ENCODE data around the gene EYS. TPM values are rescaled to one million over a fixed set of nuclear protein-coding genes. Genes with fewer than 3 reads are reported as not detected.
A peak's percentile ranks its signal among the peaks of the same experiment; 100 is the strongest.

The EYS gene
- total and polyA plus RNA-seq, 3 experiments from 2014 or later, result not detected

DNA sequence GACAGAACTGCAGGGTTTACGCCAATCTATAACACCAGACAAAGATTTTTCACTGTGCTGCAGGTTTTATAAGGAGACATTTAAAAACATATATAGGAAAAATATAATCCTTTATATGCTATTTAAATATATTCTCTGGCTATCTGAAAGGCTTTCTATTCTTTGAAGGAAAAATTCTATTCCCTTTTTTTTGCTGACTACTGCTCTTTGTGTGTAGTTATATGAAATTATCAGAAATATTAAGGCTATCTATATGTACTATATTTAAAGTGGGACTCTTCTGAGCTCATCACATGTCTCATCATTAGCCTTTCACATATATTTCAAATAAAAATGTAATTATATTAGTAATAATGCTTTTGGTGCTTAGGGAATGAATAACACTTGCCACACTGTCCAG is 930.7 kb downstream of the EYS start:
- Histone ChIP-seq H3K4me3 (ENCODE audit: low read length) (no peak overlapping the region), H3K4me1 (ENCODE audit: insufficient read depth, low read length) (no peaks in the 10 kb centered on the region), H3K9me3 (ENCODE audit: low read length) (no peaks in the 10 kb centered on the region), H3K36me3 (ENCODE audit: insufficient read depth, low read length) (no peaks in the 10 kb centered on the region), H3K27ac (ENCODE audit: low read depth, low read length) (no peak overlapping the region), H3K27me3 (ENCODE audit: insufficient read depth, low read length, poor library complexity, severe bottlenecking) (no peaks in the 10 kb centered on the region)
- CTCF ChIA-PET, result no interaction called here
- no peak for DNase-seq
- Mint-ChIP-seq H3K27ac (no peak overlapping the region), H3K9me3 (peaks cover 6 to 34% (median 6%) of the 10 kb centered on the region in 5 donors), H3K36me3 (no peaks in the 10 kb centered on the region), H3K27me3 (no peaks in the 10 kb centered on the region), H3K4me3 (no peak overlapping the region), H3K4me1 (no peaks in the 10 kb centered on the region)
- POLR2A ChIA-PET, result no interaction called here

DNA sequence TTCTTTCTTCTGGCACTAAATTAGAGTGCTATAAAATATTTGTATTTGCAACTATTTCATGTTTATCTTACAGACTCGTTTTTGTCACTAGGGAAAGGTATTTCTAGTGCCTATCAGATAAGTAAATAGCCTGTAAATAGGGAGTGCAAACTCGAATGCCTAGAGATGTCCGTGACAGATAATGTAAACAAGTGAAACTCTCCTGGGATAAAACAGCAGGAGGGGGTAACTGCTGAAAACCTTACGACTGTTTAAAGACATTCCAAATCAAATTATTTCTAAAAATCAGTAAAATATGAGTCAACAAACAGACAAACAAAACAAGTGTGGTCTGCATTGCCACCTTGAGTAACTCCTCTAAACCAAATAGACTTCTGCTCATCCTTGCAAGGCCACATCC is 932.1 kb downstream of the EYS start:
- CTCF ChIA-PET, result no interaction called here

DNA sequence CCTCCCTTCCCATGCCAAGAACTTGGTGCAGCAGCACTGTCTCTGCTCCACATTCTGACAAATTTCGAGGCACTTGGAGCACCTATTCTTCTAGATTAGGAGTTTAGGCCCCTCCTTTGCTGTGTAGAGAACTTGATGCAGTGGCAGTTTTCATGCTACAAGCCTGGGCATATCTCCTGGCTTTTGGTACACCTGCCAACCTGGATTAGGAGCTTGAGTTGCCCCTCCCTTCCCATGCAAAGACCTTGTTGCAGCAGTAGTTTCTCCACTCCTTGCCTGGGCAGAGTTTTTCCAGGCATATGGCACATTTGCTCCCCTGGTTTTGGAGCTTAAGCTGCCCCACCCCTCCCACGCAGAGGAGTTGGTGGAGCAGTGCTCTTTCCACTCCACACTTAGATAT is 956.1 kb downstream of the EYS start:
- Histone ChIP-seq H3K4me1 (ENCODE audit: insufficient read depth, low read length) (no peaks in the 10 kb centered on the region), H3K27ac (ENCODE audit: low read depth, low read length) (no peak overlapping the region), H3K9me3 (ENCODE audit: low read length) (peaks cover 4% of the 10 kb centered on the region), H3K4me3 (ENCODE audit: low read length) (no peak overlapping the region), H3K36me3 (ENCODE audit: insufficient read depth, low read length) (no peaks in the 10 kb centered on the region), H3K27me3 (ENCODE audit: insufficient read depth, low read length, poor library complexity, severe bottlenecking) (no peaks in the 10 kb centered on the region)
- H3K4me3 Mint-ChIP-seq, result no peak overlapping the region
- ChIA-PET CTCF (no interaction called here), POLR2A (no interaction called here)
- no peaks in the 10 kb centered on the region for H3K4me1 Mint-ChIP-seq
- H3K36me3 Mint-ChIP-seq, result no peaks in the 10 kb centered on the region
- DNase-seq, result peak in 1 of 5 donors; percentile 7
- no peaks in the 10 kb centered on the region for H3K27me3 Mint-ChIP-seq
- no peak overlapping the region for H3K27ac Mint-ChIP-seq
- H3K9me3 Mint-ChIP-seq, result peaks cover 1 to 18% (median 7%) of the 10 kb centered on the region in 5 donors

More for the DNA sequence above, 932.1 kb downstream of the EYS start:
- no peak for DNase-seq
- no peaks in the 10 kb centered on the region for H3K27me3 ChIP-seq (ENCODE audit: insufficient read depth, low read length, poor library complexity, severe bottlenecking)
- H3K4me3 ChIP-seq (ENCODE audit: low read length), result no peak overlapping the region
- Mint-ChIP-seq H3K4me1 (no peaks in the 10 kb centered on the region), H3K36me3 (no peaks in the 10 kb centered on the region), H3K27me3 (no peaks in the 10 kb centered on the region), H3K4me3 (no peak overlapping the region), H3K27ac (no peak overlapping the region), H3K9me3 (peaks cover 6 to 25% (median 7%) of the 10 kb centered on the region in 5 donors)
- POLR2A ChIA-PET, result no interaction called here
- no peaks in the 10 kb centered on the region for H3K36me3 ChIP-seq (ENCODE audit: insufficient read depth, low read length)
- no peaks in the 10 kb centered on the region for H3K4me1 ChIP-seq (ENCODE audit: insufficient read depth, low read length)
- no peak overlapping the region for H3K27ac ChIP-seq (ENCODE audit: low read depth, low read length)
- H3K9me3 ChIP-seq (ENCODE audit: low read length), result no peaks in the 10 kb centered on the region

DNA sequence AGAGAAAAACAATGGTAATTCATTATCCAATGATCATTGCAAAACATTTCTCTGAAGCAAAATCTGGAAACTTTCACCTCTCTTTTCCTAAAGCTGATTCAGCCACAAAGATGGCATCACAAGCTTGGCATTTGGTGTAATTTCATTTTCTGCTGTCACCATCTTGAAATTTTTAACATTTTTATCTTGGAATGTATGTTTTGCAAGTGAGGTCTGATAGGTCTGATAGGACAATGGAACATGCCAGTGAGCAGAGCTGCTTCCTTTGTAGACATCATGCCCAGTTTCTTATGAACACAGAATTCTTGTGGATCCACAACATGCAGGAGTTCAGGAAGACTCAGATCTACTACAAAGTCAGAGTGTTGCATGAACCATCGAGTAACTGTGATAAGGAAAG is 969.6 kb downstream of the EYS start:
- Histone ChIP-seq H3K27me3 (ENCODE audit: insufficient read depth, low read length, poor library complexity, severe bottlenecking) (no peaks in the 10 kb centered on the region), H3K4me1 (ENCODE audit: insufficient read depth, low read length) (no peaks in the 10 kb centered on the region), H3K4me3 (ENCODE audit: low read length) (no peak overlapping the region), H3K27ac (ENCODE audit: low read depth, low read length) (no peak overlapping the region), H3K9me3 (ENCODE audit: low read length) (no peaks in the 10 kb centered on the region), H3K36me3 (ENCODE audit: insufficient read depth, low read length) (no peaks in the 10 kb centered on the region)
- Mint-ChIP-seq H3K36me3 (no peaks in the 10 kb centered on the region), H3K9me3 (peaks cover 2 to 21% (median 5%) of the 10 kb centered on the region in 5 donors), H3K27ac (no peak overlapping the region), H3K27me3 (no peaks in the 10 kb centered on the region), H3K4me1 (no peaks in the 10 kb centered on the region), H3K4me3 (no peak overlapping the region)
- no peak for DNase-seq
- CTCF ChIA-PET, result no interaction called here
- POLR2A ChIA-PET, result no interaction called here

DNA sequence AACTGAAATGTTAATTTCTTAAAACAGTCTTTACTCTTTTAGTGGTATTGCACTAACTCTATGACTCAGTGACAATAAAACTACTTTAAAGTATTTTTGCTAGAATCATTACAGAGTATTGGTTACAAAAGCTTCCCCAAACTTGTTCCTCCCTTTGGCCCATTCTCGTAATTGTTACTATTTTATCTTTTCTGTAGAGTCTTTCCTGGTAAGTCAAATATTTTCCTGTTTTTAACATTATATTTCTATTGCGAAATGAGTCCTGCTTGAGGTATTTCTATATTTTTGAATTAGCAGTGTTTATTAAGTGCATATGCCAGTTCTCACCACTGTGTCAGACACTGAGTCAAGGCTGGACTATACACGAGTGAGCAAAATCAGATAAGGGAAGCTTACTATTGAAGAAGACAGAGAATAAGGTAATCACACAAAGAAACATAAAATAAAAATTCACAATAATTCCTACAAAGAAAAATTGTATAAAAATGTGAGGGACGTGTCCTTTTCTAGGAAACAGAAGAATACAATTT is 970.5 kb downstream of the EYS start:
- no peaks in the 10 kb centered on the region for H3K36me3 ChIP-seq (ENCODE audit: insufficient read depth, low read length)
- H3K4me1 Mint-ChIP-seq, result no peaks in the 10 kb centered on the region
- no peak overlapping the region for H3K27ac Mint-ChIP-seq
- ChIA-PET POLR2A (no interaction called here), CTCF (no interaction called here)
- no peaks in the 10 kb centered on the region for H3K4me1 ChIP-seq (ENCODE audit: insufficient read depth, low read length)
- H3K9me3 ChIP-seq (ENCODE audit: low read length), result no peaks in the 10 kb centered on the region
- H3K27me3 ChIP-seq (ENCODE audit: insufficient read depth, low read length, poor library complexity, severe bottlenecking), result no peaks in the 10 kb centered on the region
- no peak overlapping the region for H3K27ac ChIP-seq (ENCODE audit: low read depth, low read length)
- peaks cover 3 to 13% (median 7%) of the 10 kb centered on the region in 5 donors for H3K9me3 Mint-ChIP-seq
- no peak for DNase-seq
- no peak overlapping the region for H3K4me3 ChIP-seq (ENCODE audit: low read length)
- no peak overlapping the region for H3K4me3 Mint-ChIP-seq
- no peaks in the 10 kb centered on the region for H3K27me3 Mint-ChIP-seq
- H3K36me3 Mint-ChIP-seq, result no peaks in the 10 kb centered on the region

DNA sequence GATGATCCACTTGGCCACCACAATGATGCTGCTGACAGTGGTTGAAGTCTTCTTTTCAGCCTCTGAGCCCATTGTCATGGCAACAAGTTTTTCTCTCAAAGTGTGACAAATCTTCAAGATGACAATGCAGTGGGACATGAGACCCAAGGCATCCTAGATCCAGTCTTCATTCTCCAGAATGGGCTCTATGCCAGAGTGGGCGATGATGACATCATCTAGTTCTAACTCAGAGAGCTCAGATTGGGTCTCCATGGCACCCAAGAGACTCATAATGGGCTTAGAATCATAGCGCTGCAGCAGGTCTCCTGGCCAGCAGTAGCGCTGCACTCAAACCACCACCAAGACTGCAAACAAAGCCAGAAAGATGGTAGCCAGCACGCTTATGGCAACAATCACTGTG is 973.6 kb downstream of the EYS start:
- no peaks in the 10 kb centered on the region for H3K4me1 Mint-ChIP-seq

DNA sequence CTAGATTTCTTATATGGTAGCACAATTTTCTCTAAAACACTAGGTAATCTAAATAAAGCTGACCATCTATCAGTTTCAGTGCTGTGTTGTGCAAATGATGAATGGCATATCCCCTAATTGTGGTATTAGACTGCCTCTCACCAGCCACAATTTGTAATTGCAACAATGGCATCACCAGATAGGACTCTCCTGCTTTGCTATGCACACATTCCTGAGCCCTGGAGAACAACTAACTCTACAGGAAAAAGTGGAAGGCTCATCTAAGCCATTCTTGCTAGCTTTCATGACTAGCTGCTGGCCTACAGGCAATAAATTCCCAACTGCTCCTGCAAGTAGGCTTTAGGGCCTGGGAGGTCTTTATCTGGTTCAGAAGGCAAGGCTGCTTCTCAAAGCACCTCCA is 974.1 kb downstream of the EYS start:
- CTCF ChIA-PET, result no interaction called here
- no peaks in the 10 kb centered on the region for H3K36me3 Mint-ChIP-seq
- no peak for DNase-seq
- H3K4me3 ChIP-seq (ENCODE audit: low read length), result no peak overlapping the region
- H3K9me3 ChIP-seq (ENCODE audit: low read length), result no peaks in the 10 kb centered on the region
- POLR2A ChIA-PET, result no interaction called here
- H3K27me3 ChIP-seq (ENCODE audit: insufficient read depth, low read length, poor library complexity, severe bottlenecking), result no peaks in the 10 kb centered on the region
- H3K27ac ChIP-seq (ENCODE audit: low read depth, low read length), result no peak overlapping the region
- no peaks in the 10 kb centered on the region for H3K27me3 Mint-ChIP-seq
- peaks cover 3 to 11% (median 8%) of the 10 kb centered on the region in 5 donors for H3K9me3 Mint-ChIP-seq
- H3K4me3 Mint-ChIP-seq, result no peak overlapping the region
- no peak overlapping the region for H3K27ac Mint-ChIP-seq
- no peaks in the 10 kb centered on the region for H3K36me3 ChIP-seq (ENCODE audit: insufficient read depth, low read length)
- H3K4me1 Mint-ChIP-seq, result no peaks in the 10 kb centered on the region
- no peaks in the 10 kb centered on the region for H3K4me1 ChIP-seq (ENCODE audit: insufficient read depth, low read length)

More for the DNA sequence above, 973.6 kb downstream of the EYS start:
- no peak for DNase-seq
- no peaks in the 10 kb centered on the region for H3K36me3 ChIP-seq (ENCODE audit: insufficient read depth, low read length)
- Mint-ChIP-seq H3K27ac (no peak overlapping the region), H3K27me3 (no peaks in the 10 kb centered on the region), H3K36me3 (no peaks in the 10 kb centered on the region), H3K9me3 (peaks cover 3 to 11% (median 8%) of the 10 kb centered on the region in 5 donors), H3K4me3 (no peak overlapping the region)
- H3K4me1 ChIP-seq (ENCODE audit: insufficient read depth, low read length), result no peaks in the 10 kb centered on the region
- ChIA-PET CTCF (no interaction called here), POLR2A (no interaction called here)
- H3K27ac ChIP-seq (ENCODE audit: low read depth, low read length), result no peak overlapping the region
- H3K4me3 ChIP-seq (ENCODE audit: low read length), result no peak overlapping the region
- H3K27me3 ChIP-seq (ENCODE audit: insufficient read depth, low read length, poor library complexity, severe bottlenecking), result no peaks in the 10 kb centered on the region
- no peaks in the 10 kb centered on the region for H3K9me3 ChIP-seq (ENCODE audit: low read length)

DNA sequence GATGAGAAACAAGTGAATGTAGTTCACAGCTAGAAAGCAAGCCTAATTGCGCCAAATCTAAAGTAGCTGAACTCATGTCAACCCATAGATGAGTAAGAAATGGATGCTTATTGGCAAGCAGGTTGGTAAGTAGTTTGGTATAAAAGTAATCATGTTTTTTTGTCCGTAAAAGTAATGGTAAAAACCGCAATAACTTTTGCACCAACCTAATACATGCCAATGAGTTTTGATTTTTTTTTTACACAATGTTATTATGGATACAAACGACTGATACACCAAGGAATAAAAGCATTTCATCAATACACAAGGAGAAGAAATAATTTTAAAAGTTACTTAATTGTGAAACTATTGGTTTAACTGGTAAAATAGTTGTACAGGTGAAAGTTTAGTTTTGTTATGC is 977.5 kb downstream of the EYS start:
- Mint-ChIP-seq H3K36me3 (no peaks in the 10 kb centered on the region), H3K27ac (no peak overlapping the region), H3K4me1 (no peaks in the 10 kb centered on the region), H3K4me3 (no peak overlapping the region), H3K27me3 (no peaks in the 10 kb centered on the region), H3K9me3 (peaks cover 3 to 11% (median 8%) of the 10 kb centered on the region in 5 donors)
- Histone ChIP-seq H3K27me3 (ENCODE audit: insufficient read depth, low read length, poor library complexity, severe bottlenecking) (no peaks in the 10 kb centered on the region), H3K27ac (ENCODE audit: low read depth, low read length) (no peak overlapping the region), H3K4me3 (ENCODE audit: low read length) (no peak overlapping the region), H3K9me3 (ENCODE audit: low read length) (no peaks in the 10 kb centered on the region), H3K4me1 (ENCODE audit: insufficient read depth, low read length) (no peaks in the 10 kb centered on the region), H3K36me3 (ENCODE audit: insufficient read depth, low read length) (no peaks in the 10 kb centered on the region)
- ChIA-PET CTCF (no interaction called here), POLR2A (no interaction called here)
- DNase-seq, result no peak

DNA sequence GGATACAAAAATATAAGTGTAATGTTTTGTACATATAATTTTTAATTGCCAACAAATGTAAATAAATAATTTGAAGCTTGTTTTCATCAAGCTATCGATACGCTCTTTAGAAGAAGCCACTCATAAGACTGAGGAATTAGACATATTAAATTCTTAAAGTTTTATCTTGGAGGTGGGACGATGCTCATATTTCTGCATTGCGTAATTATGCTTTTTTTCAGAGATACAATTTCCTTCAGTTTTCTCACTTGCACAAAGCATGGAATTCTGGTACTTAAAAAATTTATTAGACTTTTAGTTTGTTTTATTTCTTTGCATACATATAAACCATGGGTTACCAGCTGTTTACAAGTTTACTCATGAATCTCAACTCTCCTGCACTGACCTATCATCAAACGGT is 980.0 kb downstream of the EYS start:
- no peak overlapping the region for H3K27ac Mint-ChIP-seq
- H3K4me1 Mint-ChIP-seq, result no peaks in the 10 kb centered on the region
- no peaks in the 10 kb centered on the region for H3K36me3 Mint-ChIP-seq
- ChIA-PET POLR2A (no interaction called here), CTCF (no interaction called here)
- H3K9me3 Mint-ChIP-seq, result peaks cover 5 to 15% (median 10%) of the 10 kb centered on the region in 5 donors
- H3K27me3 Mint-ChIP-seq, result no peaks in the 10 kb centered on the region
- no peaks in the 10 kb centered on the region for H3K9me3 ChIP-seq (ENCODE audit: low read length)
- no peaks in the 10 kb centered on the region for H3K4me1 ChIP-seq (ENCODE audit: insufficient read depth, low read length)
- H3K27ac ChIP-seq (ENCODE audit: low read depth, low read length), result no peak overlapping the region
- no peak for DNase-seq
- H3K36me3 ChIP-seq (ENCODE audit: insufficient read depth, low read length), result no peaks in the 10 kb centered on the region
- H3K4me3 Mint-ChIP-seq, result no peak overlapping the region
- no peak overlapping the region for H3K4me3 ChIP-seq (ENCODE audit: low read length)
- no peaks in the 10 kb centered on the region for H3K27me3 ChIP-seq (ENCODE audit: insufficient read depth, low read length, poor library complexity, severe bottlenecking)

All from CD8-positive, alpha-beta memory T cell (primary cell).